ENCODE measurements around the gene DIP2B.

Gene DIP2B

GRCh38 chr12:50771409-50771808 lies 266.6 kb downstream of the DIP2B start:
- TF ChIP-seq CTCF (IDR thresholded peaks at IDR 0.05; ENCODE audit: low read length, missing control alignments) = no peak
- H3K4me3 ChIP-seq (replicated peaks; ENCODE audit: low read depth, low read length) = no peak overlapping the region
- no peak for DNase-seq (ENCODE audit: low read depth)

- no peak for TF ChIP-seq CTCF (IDR thresholded peaks at IDR 0.05; ENCODE audit: low read length, missing control alignments)
- no peak overlapping the region for H3K4me3 ChIP-seq (replicated peaks; ENCODE audit: low read depth, low read length)
- DNase-seq (ENCODE audit: low read depth) = no peak
These were observed 267.7 kb downstream of the DIP2B start for GRCh38 chr12:50772470-50772869.

GRCh38 chr12:50772877-50773276 lies 268.1 kb downstream of the DIP2B start:
- no peak for TF ChIP-seq CTCF (IDR thresholded peaks at IDR 0.05; ENCODE audit: low read length, missing control alignments)
- DNase-seq (ENCODE audit: low read depth) = no peak
- no peak overlapping the region for H3K4me3 ChIP-seq (replicated peaks; ENCODE audit: low read depth, low read length)

GRCh38 chr12:50775251-50775650 lies 270.5 kb downstream of the DIP2B start:
- H3K4me3 ChIP-seq (replicated peaks; ENCODE audit: low read depth, low read length) = no peak overlapping the region
- no peak for TF ChIP-seq CTCF (IDR thresholded peaks at IDR 0.05; ENCODE audit: low read length, missing control alignments)
- DNase-seq (ENCODE audit: low read depth) = no peak

GRCh38 chr12:50776749-50777728 lies 272.3 kb downstream of the DIP2B start:
- DNase-seq (ENCODE audit: low read depth) = no peak
- no peak overlapping the region for H3K4me3 ChIP-seq (replicated peaks; ENCODE audit: low read depth, low read length)
- TF ChIP-seq CTCF (IDR thresholded peaks at IDR 0.05; ENCODE audit: low read length, missing control alignments) = no peak

GRCh38 chr12:50778663-50779590 lies 274.1 kb downstream of the DIP2B start:
- no peak for TF ChIP-seq CTCF (IDR thresholded peaks at IDR 0.05; ENCODE audit: low read length, missing control alignments)
- no peak overlapping the region for H3K4me3 ChIP-seq (replicated peaks; ENCODE audit: low read depth, low read length)
- no peak for DNase-seq (ENCODE audit: low read depth)
